ENCODE results near the gene KSR2. TPM values are rescaled to one million over a fixed set of nuclear protein-coding genes. Genes with fewer than 3 reads are reported as not detected.

The KSR2 gene
- total and polyA plus RNA-seq, 2 donors, result 0.02 to 0.09 TPM

GRCh38 chr12:117564881-117565280, 403.9 kb downstream of the KSR2 start:
- no peaks in the 10 kb centered on the region for H3K4me1 ChIP-seq (ENCODE audit: control insufficient read depth in 2 of 2, insufficient read depth in 2 of 2, low read length in 2 of 2)
- no peaks in the 10 kb centered on the region for H3K9me3 ChIP-seq (ENCODE audit: control insufficient read depth in 2 of 2, insufficient read depth in 1 of 2, low read length in 1 of 2)
- no peak for DNase-seq (ENCODE audit: low read depth in 6 of 9, low spot score in 9 of 9)
- WGBS, result 55% methylated on average over 9 of the region's 9 CpGs
- H3K27ac ChIP-seq (ENCODE audit: low read depth in 1 of 2, low read length in 1 of 2), result no peak overlapping the region
- no peak overlapping the region for H3K4me3 ChIP-seq (ENCODE audit: low read length in 2 of 2)
- H3K27me3 ChIP-seq (ENCODE audit: control insufficient read depth in 2 of 2, insufficient read depth in 1 of 2, low read length in 1 of 2), result no peaks in the 10 kb centered on the region
- no peaks in the 10 kb centered on the region for H3K36me3 ChIP-seq (ENCODE audit: control insufficient read depth in 2 of 2, insufficient read depth in 2 of 2, low read length in 1 of 2)

DNA sequence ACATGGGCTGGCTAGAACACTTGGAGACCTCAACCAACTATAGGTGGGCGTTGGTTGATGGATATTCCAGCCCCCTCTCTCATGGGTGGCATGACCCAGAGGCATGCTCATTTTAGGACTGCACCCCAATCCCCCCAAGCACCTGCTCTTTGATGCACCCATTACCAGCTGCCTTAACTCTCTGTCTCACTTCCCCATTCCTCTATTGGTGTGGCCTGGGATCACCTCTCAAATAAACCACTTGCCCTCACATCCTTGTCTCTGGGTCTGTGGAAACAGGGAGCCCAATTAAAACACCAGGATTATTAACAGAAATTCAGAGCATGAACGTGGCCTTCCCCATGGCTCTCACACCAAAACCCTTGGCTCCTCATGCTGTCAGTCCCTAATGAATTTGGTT, 405.1 kb downstream of the KSR2 start:
- Histone ChIP-seq H3K27me3 (ENCODE audit: control insufficient read depth in 2 of 2, insufficient read depth in 1 of 2, low read length in 1 of 2) (no peaks in the 10 kb centered on the region), H3K36me3 (ENCODE audit: control insufficient read depth in 2 of 2, insufficient read depth in 2 of 2, low read length in 1 of 2) (no peaks in the 10 kb centered on the region), H3K4me3 (ENCODE audit: low read length in 2 of 2) (no peak overlapping the region), H3K4me1 (ENCODE audit: control insufficient read depth in 2 of 2, insufficient read depth in 2 of 2, low read length in 2 of 2) (no peaks in the 10 kb centered on the region), H3K9me3 (ENCODE audit: control insufficient read depth in 2 of 2, insufficient read depth in 1 of 2, low read length in 1 of 2) (no peaks in the 10 kb centered on the region), H3K27ac (ENCODE audit: low read depth in 1 of 2, low read length in 1 of 2) (no peak overlapping the region)
- no peak for DNase-seq (ENCODE audit: low read depth in 6 of 9, low spot score in 9 of 9)
- WGBS, result 76% methylated on average over 2 of the region's 2 CpGs

DNA sequence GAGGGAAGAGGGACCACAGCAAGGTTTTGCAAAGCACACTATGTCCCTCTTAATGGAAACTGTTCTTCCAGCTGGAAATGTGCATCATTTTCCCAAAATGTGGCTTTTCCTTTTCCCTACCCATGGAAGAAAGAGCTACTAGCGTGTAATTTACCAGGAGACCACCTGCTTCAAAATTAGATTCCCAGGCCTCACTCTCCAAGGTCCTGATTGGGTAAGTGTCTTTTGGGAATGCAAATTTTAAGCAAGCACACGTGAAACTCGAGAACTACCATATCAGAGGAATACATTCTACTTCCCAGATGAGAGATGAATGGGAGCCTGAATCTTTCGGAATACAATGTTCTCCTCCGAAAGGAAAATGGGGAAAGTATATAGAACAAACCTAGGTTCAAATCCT, 405.8 kb downstream of the KSR2 start:
- Histone ChIP-seq H3K4me3 (ENCODE audit: low read length in 2 of 2) (no peak overlapping the region), H3K9me3 (ENCODE audit: control insufficient read depth in 2 of 2, insufficient read depth in 1 of 2, low read length in 1 of 2) (no peaks in the 10 kb centered on the region), H3K36me3 (ENCODE audit: control insufficient read depth in 2 of 2, insufficient read depth in 2 of 2, low read length in 1 of 2) (no peaks in the 10 kb centered on the region), H3K4me1 (ENCODE audit: control insufficient read depth in 2 of 2, insufficient read depth in 2 of 2, low read length in 2 of 2) (no peaks in the 10 kb centered on the region), H3K27me3 (ENCODE audit: control insufficient read depth in 2 of 2, insufficient read depth in 1 of 2, low read length in 1 of 2) (no peaks in the 10 kb centered on the region), H3K27ac (ENCODE audit: low read depth in 1 of 2, low read length in 1 of 2) (no peak overlapping the region)
- 62% methylated on average over 5 of the region's 5 CpGs for WGBS
- DNase-seq (ENCODE audit: low read depth in 6 of 9, low spot score in 9 of 9), result no peak

- Histone ChIP-seq H3K27ac (ENCODE audit: low read depth in 1 of 2, low read length in 1 of 2) (no peak overlapping the region), H3K9me3 (ENCODE audit: control insufficient read depth in 2 of 2, insufficient read depth in 1 of 2, low read length in 1 of 2) (no peaks in the 10 kb centered on the region), H3K27me3 (ENCODE audit: control insufficient read depth in 2 of 2, insufficient read depth in 1 of 2, low read length in 1 of 2) (no peaks in the 10 kb centered on the region), H3K4me3 (ENCODE audit: low read length in 2 of 2) (no peak overlapping the region), H3K4me1 (ENCODE audit: control insufficient read depth in 2 of 2, insufficient read depth in 2 of 2, low read length in 2 of 2) (no peaks in the 10 kb centered on the region), H3K36me3 (ENCODE audit: control insufficient read depth in 2 of 2, insufficient read depth in 2 of 2, low read length in 1 of 2) (no peaks in the 10 kb centered on the region)
- DNase-seq (ENCODE audit: low read depth in 6 of 9, low spot score in 9 of 9), result no peak
- WGBS, result 73% methylated on average over 2 of the region's 2 CpGs
Measured at GRCh38 chr12:117561990-117562389, 406.8 kb downstream of the KSR2 start.

DNA sequence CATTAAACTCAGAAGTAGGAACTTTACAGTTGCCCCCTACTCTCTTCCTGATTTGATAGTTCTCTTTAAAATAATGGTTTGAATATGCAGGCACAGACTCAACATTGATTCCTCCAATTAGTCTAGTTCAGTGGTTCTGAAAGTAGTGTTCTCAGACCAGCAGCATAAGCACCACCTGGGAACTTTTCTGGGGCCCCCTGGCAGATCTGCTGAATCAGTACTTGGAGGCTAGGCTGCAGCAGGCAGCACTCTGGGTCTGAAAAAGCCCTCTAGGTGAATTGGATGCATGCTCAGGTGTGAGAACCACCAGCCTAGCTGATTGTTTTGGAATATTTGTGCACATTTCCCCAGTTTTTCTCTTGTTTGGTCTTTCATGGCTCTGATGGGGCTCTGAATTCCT, 408.8 kb downstream of the KSR2 start:
- Histone ChIP-seq H3K4me3 (ENCODE audit: low read length in 2 of 2) (no peak overlapping the region), H3K27ac (ENCODE audit: low read depth in 1 of 2, low read length in 1 of 2) (no peak overlapping the region)
- DNase-seq (ENCODE audit: low read depth in 6 of 9, low spot score in 9 of 9), result no peak

DNA sequence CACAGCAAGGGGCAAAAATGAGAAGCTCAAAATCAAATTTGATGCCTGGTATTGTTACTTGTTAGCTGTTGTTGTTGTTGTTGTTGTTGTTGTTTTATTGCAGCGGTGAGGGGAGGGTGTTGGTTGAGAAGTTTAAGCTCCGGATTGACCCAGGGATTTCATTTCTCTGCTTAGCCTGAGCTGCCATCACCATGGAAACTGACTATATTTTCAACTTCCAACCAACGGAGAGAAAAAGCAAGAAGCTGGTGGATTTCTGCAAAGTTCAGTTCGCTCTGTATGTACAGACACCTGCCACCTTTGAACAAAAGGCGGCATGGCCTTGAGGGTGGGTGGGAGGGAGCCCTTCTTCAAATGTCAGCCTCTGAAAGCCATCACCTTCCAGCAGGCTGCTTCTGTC, 412.9 kb downstream of the KSR2 start:
- Histone ChIP-seq H3K36me3 (ENCODE audit: control insufficient read depth in 2 of 2, insufficient read depth in 2 of 2, low read length in 1 of 2) (no peaks in the 10 kb centered on the region), H3K27ac (ENCODE audit: low read depth in 1 of 2, low read length in 1 of 2) (no peak overlapping the region), H3K9me3 (ENCODE audit: control insufficient read depth in 2 of 2, insufficient read depth in 1 of 2, low read length in 1 of 2) (no peaks in the 10 kb centered on the region), H3K4me1 (ENCODE audit: control insufficient read depth in 2 of 2, insufficient read depth in 2 of 2, low read length in 2 of 2) (no peaks in the 10 kb centered on the region), H3K4me3 (ENCODE audit: low read length in 2 of 2) (no peak overlapping the region), H3K27me3 (ENCODE audit: control insufficient read depth in 2 of 2, insufficient read depth in 1 of 2, low read length in 1 of 2) (no peaks in the 10 kb centered on the region)
- no peak for DNase-seq (ENCODE audit: low read depth in 6 of 9, low spot score in 9 of 9)
- 88% methylated on average over 5 of the region's 5 CpGs for WGBS

More for the DNA sequence above, 408.8 kb downstream of the KSR2 start:
- Histone ChIP-seq H3K4me1 (ENCODE audit: control insufficient read depth in 2 of 2, insufficient read depth in 2 of 2, low read length in 2 of 2) (no peaks in the 10 kb centered on the region), H3K27me3 (ENCODE audit: control insufficient read depth in 2 of 2, insufficient read depth in 1 of 2, low read length in 1 of 2) (no peaks in the 10 kb centered on the region), H3K9me3 (ENCODE audit: control insufficient read depth in 2 of 2, insufficient read depth in 1 of 2, low read length in 1 of 2) (no peaks in the 10 kb centered on the region), H3K36me3 (ENCODE audit: control insufficient read depth in 2 of 2, insufficient read depth in 2 of 2, low read length in 1 of 2) (no peaks in the 10 kb centered on the region)

DNA sequence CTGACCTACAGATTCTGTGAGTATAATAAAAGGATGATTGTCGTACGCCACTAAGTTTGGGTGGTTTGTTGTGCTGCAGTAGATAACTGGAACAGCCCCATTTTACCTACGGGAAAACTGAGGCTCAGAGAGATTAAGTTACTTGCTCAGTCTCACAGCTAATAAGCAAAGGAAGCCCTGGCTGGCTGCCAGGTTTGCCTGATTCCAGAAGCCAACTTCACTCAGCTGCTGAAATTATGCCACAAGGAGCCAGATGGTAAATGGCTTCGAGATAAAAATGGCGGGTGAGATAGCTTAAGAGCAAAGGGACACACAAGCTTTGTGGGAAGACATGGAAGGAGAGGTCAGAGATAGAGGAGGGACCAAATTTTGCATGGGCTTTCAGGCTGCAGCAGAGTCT, 415.8 kb downstream of the KSR2 start:
- Histone ChIP-seq H3K27ac (ENCODE audit: low read depth in 1 of 2, low read length in 1 of 2) (no peak overlapping the region), H3K27me3 (ENCODE audit: control insufficient read depth in 2 of 2, insufficient read depth in 1 of 2, low read length in 1 of 2) (no peaks in the 10 kb centered on the region), H3K4me3 (ENCODE audit: low read length in 2 of 2) (no peak overlapping the region), H3K9me3 (ENCODE audit: control insufficient read depth in 2 of 2, insufficient read depth in 1 of 2, low read length in 1 of 2) (no peaks in the 10 kb centered on the region), H3K4me1 (ENCODE audit: control insufficient read depth in 2 of 2, insufficient read depth in 2 of 2, low read length in 2 of 2) (no peaks in the 10 kb centered on the region), H3K36me3 (ENCODE audit: control insufficient read depth in 2 of 2, insufficient read depth in 2 of 2, low read length in 1 of 2) (no peaks in the 10 kb centered on the region)
- 95% methylated on average over 5 of the region's 5 CpGs for WGBS
- no peak for DNase-seq (ENCODE audit: low read depth in 6 of 9, low spot score in 9 of 9)

DNA sequence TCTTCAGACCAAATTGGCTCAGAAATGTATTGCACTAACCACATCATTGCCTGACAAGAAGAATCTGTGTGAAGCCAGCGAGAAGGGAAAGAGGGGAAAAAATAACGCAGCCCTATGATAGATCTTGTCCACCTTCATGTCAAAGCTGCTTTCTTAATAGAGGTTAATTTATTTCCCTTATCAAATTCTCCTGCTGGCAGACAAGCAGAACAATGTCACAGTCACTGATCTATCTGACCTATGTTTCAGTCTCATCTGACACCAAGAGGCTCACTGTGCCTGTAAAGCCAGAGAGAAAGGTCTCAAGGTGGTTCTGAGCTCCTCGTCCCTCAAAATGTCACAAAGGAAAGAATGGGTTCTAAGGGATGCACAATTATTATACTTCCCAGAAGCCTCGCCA, 417.1 kb downstream of the KSR2 start:
- Histone ChIP-seq H3K9me3 (ENCODE audit: control insufficient read depth in 2 of 2, insufficient read depth in 1 of 2, low read length in 1 of 2) (no peaks in the 10 kb centered on the region), H3K4me1 (ENCODE audit: control insufficient read depth in 2 of 2, insufficient read depth in 2 of 2, low read length in 2 of 2) (no peaks in the 10 kb centered on the region), H3K4me3 (ENCODE audit: low read length in 2 of 2) (no peak overlapping the region), H3K27ac (ENCODE audit: low read depth in 1 of 2, low read length in 1 of 2) (no peak overlapping the region), H3K27me3 (ENCODE audit: control insufficient read depth in 2 of 2, insufficient read depth in 1 of 2, low read length in 1 of 2) (no peaks in the 10 kb centered on the region), H3K36me3 (ENCODE audit: control insufficient read depth in 2 of 2, insufficient read depth in 2 of 2, low read length in 1 of 2) (no peaks in the 10 kb centered on the region)
- DNase-seq (ENCODE audit: low read depth in 6 of 9, low spot score in 9 of 9), result no peak
- WGBS, result 69% methylated on average over 4 of the region's 4 CpGs

GRCh38 chr12:117547209-117547608, 421.6 kb downstream of the KSR2 start:
- no peaks in the 10 kb centered on the region for H3K4me1 ChIP-seq (ENCODE audit: control insufficient read depth in 2 of 2, insufficient read depth in 2 of 2, low read length in 2 of 2)
- H3K27ac ChIP-seq (ENCODE audit: low read depth in 1 of 2, low read length in 1 of 2), result no peak overlapping the region
- no peak overlapping the region for H3K4me3 ChIP-seq (ENCODE audit: low read length in 2 of 2)
- H3K36me3 ChIP-seq (ENCODE audit: control insufficient read depth in 2 of 2, insufficient read depth in 2 of 2, low read length in 1 of 2), result no peaks in the 10 kb centered on the region
- DNase-seq (ENCODE audit: low read depth in 6 of 9, low spot score in 9 of 9), result no peak
- H3K27me3 ChIP-seq (ENCODE audit: control insufficient read depth in 2 of 2, insufficient read depth in 1 of 2, low read length in 1 of 2), result no peaks in the 10 kb centered on the region
- H3K9me3 ChIP-seq (ENCODE audit: control insufficient read depth in 2 of 2, insufficient read depth in 1 of 2, low read length in 1 of 2), result no peaks in the 10 kb centered on the region

GRCh38 chr12:117545216-117545615, 423.6 kb downstream of the KSR2 start:
- H3K36me3 ChIP-seq (ENCODE audit: control insufficient read depth in 2 of 2, insufficient read depth in 2 of 2, low read length in 1 of 2), result no peaks in the 10 kb centered on the region
- no peak for DNase-seq (ENCODE audit: low read depth in 6 of 9, low spot score in 9 of 9)
- WGBS, result 95% methylated on average over 3 of the region's 3 CpGs
- no peak overlapping the region for H3K27ac ChIP-seq (ENCODE audit: low read depth in 1 of 2, low read length in 1 of 2)
- H3K4me1 ChIP-seq (ENCODE audit: control insufficient read depth in 2 of 2, insufficient read depth in 2 of 2, low read length in 2 of 2), result no peaks in the 10 kb centered on the region
- no peak overlapping the region for H3K4me3 ChIP-seq (ENCODE audit: low read length in 2 of 2)
- no peaks in the 10 kb centered on the region for H3K27me3 ChIP-seq (ENCODE audit: control insufficient read depth in 2 of 2, insufficient read depth in 1 of 2, low read length in 1 of 2)
- H3K9me3 ChIP-seq (ENCODE audit: control insufficient read depth in 2 of 2, insufficient read depth in 1 of 2, low read length in 1 of 2), result no peaks in the 10 kb centered on the region
